Activated T-helper 17 cell treated with anti-CD3 and anti-CD28 coated beads, Interleukin-2, amount 50 U/mL, for 72 hours (primary cell): ENCODE results near the gene MAB21L4. TPM values are rescaled to one million over a fixed set of nuclear protein-coding genes. Genes with fewer than 3 reads are reported as not detected.

ENCODE experiments used
- ATAC-seq: fragments of 150-1000 bp; cut with Tn5 transposase; replicated peaks from 2 replicates; pipeline ENCODE4 v1.10.0; 2021; ENCODE audit warnings: mild to moderate bottlenecking, moderate library complexity
- H3K27ac Mint-ChIP-seq: one replicate; pipeline ENCODE4 v1.8.0; 2022; ENCODE audit warnings: mixed read lengths
- H3K27me3 Mint-ChIP-seq: one replicate; pipeline ENCODE4 v1.8.0; 2022; ENCODE audit warnings: mixed read lengths
- H3K36me3 Mint-ChIP-seq: one replicate; pipeline ENCODE4 v1.8.0; 2022; ENCODE audit warnings: low read depth, mild to moderate bottlenecking, mixed read lengths
- H3K4me1 Mint-ChIP-seq: one replicate; pipeline ENCODE4 v1.8.0; 2022; ENCODE audit warnings: mixed read lengths
- H3K4me3 Mint-ChIP-seq: one replicate; pipeline ENCODE4 v1.8.0; 2022; ENCODE audit warnings: mild to moderate bottlenecking, mixed read lengths
- H3K9me3 Mint-ChIP-seq: one replicate; pipeline ENCODE4 v1.8.0; 2022; ENCODE audit warnings: mixed read lengths
- total RNA-seq, 2 donors: library from RNA; stranded (reverse); gene quantifications; one replicate each; pipeline ENCODE4 v1.2.3, GENCODE V29; 2022

The MAB21L4 gene
- not detected for total RNA-seq

DNA sequence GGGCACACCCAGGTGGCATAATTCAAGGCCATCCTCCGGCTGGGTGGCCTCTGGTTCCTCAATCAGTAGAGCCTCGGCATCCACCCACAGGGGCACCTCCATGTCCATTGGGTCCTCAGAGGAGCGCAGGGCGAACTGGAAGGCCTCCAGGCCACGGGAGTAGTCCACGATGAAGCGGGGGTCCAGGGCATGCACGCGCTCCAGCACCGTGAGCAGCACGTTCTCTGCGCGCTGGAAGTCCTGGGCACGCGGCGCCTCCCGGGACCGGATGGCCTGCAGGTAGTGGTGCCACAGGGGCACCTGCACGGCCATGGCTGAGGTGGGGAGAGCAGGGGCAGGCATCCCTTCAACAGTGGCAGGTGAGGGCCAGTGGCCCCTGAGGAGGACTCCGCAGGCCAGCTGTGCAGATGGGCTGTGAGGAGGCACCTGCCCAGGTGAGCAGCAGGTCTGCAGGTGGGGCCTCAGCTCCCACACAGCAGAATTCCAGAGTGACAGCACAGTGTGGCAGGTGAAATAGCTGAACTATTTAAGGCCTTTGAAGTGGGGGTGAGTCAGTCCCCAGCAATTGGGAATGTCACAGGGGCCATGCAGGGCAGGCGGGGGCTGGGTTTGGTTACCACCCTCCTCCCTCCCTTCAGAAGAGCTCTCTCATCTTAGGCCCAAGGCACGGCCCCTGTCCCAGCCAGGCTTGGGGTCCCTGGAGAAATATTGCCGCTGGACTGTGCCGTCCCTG is at the start of gene MAB21L4:
Gene MAB21L4 (minus strand): TSS at position 501 of the 733 bp plus-strand sequence. CDS start 159 bp downstream, at position 342.
- no peaks in the 10 kb centered on the region for H3K36me3 Mint-ChIP-seq
- no peaks in the 10 kb centered on the region for H3K4me1 Mint-ChIP-seq
- no peak within 1 kb of the TSS for H3K27ac Mint-ChIP-seq
- peaks cover 3% of the 10 kb centered on the region for H3K27me3 Mint-ChIP-seq
- H3K9me3 Mint-ChIP-seq = no peaks in the 10 kb centered on the region
- H3K4me3 Mint-ChIP-seq = no peak within 1 kb of the TSS
- ATAC-seq = no peak

DNA sequence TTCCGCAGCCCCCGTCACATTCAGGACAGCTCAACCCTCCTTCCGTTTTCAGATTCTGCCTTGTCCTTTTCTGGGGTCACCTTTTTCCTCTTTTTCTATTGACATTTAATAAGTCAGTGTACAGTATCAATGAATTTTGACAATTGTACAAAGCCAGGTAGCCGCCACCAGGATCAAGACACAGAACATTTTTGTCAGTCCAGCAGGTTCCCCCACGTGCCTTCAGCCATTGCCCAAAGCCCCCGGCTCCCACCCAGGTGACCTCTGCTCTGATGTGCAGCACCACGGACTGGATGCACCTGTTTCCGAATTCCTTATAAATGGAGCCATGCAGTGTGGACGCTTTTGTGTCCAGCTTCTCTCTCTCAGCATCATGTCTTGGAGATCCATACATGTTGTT is 40.1 kb upstream of the MAB21L4 start:
- no peak for ATAC-seq
- H3K36me3 Mint-ChIP-seq = no peaks in the 10 kb centered on the region
- no peak overlapping the region for H3K4me3 Mint-ChIP-seq
- peaks cover 10% of the 10 kb centered on the region for H3K9me3 Mint-ChIP-seq
- no peaks in the 10 kb centered on the region for H3K4me1 Mint-ChIP-seq
- H3K27ac Mint-ChIP-seq = no peak overlapping the region
- H3K27me3 Mint-ChIP-seq = peaks cover 23% of the 10 kb centered on the region

DNA sequence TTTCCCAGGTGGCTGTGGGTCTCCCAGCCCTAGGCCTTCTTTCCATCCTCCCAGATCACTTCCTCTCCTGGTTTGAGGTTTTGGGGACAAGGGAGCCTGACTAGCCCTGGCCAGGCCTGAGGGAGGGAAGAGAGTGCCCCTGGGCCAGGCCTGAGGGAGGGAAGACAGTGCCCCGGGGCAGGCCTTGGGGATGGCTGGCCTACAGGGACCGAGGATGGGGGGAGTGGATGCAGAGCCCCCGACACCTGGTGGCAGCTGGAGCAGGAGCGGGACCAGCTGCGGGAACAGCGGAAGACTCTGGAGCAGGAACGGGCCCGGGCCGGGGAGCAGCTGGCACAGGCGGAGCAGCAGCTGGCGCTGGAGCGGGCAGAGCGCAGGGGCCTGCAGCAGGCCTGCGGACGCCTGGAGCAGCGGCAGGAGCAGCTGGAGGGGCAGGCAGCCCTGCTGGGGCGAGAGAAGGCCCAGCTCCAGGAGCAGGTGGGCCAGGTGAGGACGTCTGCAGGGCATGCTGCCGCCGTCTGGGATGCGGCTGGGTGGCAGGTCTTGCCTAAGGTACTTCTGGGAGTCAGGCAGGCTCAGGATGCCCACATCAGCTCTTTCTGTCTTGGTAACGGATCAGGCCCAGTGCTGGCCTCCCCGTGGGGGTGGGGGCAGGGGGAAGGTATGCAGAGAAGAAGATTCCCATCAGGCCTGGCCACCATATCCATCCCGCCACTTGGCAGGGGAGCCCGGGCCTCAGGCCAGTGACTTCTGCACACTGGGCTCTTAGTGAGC is 39.3 kb upstream of the MAB21L4 start:
- Mint-ChIP-seq H3K4me1 (no peaks in the 10 kb centered on the region), H3K4me3 (no peak overlapping the region), H3K27me3 (peaks cover 16% of the 10 kb centered on the region), H3K27ac (no peak overlapping the region), H3K36me3 (no peaks in the 10 kb centered on the region), H3K9me3 (peaks cover 10% of the 10 kb centered on the region)
- no peak for ATAC-seq

DNA sequence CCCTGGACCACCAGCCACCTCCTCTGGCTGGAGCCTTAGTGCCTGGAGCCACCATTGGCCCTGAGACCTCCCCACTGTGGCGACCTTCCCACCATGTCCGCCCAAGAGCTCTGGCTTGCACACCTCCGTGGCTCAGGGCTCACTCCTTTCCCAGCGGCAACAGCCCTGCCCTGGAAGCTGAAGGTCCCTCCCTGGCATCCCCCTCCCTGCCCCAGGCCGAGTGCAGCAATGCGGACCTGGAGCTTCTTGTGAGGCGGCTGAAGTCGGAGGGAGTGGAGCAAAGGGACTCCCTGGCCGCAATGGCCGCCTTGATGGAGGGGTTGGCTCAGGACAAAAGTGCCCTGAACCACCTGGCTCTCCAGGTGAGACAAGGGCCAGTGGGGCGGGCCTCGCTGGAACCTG is 38.7 kb upstream of the MAB21L4 start:
- no peak for ATAC-seq
- H3K27ac Mint-ChIP-seq = no peak overlapping the region
- peaks cover 14% of the 10 kb centered on the region for H3K27me3 Mint-ChIP-seq
- H3K9me3 Mint-ChIP-seq = peaks cover 10% of the 10 kb centered on the region
- H3K4me3 Mint-ChIP-seq = no peak overlapping the region
- no peaks in the 10 kb centered on the region for H3K36me3 Mint-ChIP-seq
- H3K4me1 Mint-ChIP-seq = no peaks in the 10 kb centered on the region

DNA sequence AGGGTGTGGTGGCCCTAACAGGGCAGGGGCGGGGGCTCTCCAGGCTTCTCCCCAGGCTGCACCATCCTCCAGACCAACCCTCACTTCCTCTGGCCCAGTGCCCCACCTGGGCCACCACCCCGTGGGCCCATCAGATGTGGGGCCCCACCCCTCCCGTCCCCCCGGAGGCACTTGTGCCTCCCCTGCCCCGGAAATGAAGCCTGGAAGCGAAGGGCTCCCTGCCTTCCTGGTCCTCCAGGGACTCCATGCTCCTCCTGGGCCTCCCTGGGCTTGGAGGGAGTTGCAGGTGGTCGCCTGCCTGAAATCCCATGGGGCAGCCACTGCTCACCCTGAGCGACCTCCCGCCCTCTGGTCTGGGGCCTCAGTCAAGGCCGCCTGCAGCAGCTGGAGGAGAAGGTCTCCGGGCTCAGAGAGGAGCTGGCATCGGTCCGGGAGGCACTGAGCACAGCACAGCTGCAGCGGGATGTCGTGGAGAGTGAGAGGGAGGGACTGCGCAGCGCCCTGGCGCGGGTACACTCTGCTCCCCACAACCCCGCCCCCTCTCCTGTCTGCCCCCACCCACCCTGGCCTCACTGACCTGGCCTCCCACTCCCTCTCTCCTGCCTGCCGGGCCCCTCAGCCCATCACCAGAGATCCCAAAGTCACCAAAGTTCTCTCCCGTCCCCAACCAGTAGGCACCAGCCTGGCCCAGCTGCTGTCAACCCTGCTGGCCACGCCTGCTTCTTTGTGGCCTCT is 38.2 kb upstream of the MAB21L4 start:
- no peak overlapping the region for H3K4me3 Mint-ChIP-seq
- peaks cover 10% of the 10 kb centered on the region for H3K9me3 Mint-ChIP-seq
- no peaks in the 10 kb centered on the region for H3K36me3 Mint-ChIP-seq
- no peaks in the 10 kb centered on the region for H3K4me1 Mint-ChIP-seq
- no peak overlapping the region for H3K27ac Mint-ChIP-seq
- no peak for ATAC-seq
- H3K27me3 Mint-ChIP-seq = peaks cover 11% of the 10 kb centered on the region

DNA sequence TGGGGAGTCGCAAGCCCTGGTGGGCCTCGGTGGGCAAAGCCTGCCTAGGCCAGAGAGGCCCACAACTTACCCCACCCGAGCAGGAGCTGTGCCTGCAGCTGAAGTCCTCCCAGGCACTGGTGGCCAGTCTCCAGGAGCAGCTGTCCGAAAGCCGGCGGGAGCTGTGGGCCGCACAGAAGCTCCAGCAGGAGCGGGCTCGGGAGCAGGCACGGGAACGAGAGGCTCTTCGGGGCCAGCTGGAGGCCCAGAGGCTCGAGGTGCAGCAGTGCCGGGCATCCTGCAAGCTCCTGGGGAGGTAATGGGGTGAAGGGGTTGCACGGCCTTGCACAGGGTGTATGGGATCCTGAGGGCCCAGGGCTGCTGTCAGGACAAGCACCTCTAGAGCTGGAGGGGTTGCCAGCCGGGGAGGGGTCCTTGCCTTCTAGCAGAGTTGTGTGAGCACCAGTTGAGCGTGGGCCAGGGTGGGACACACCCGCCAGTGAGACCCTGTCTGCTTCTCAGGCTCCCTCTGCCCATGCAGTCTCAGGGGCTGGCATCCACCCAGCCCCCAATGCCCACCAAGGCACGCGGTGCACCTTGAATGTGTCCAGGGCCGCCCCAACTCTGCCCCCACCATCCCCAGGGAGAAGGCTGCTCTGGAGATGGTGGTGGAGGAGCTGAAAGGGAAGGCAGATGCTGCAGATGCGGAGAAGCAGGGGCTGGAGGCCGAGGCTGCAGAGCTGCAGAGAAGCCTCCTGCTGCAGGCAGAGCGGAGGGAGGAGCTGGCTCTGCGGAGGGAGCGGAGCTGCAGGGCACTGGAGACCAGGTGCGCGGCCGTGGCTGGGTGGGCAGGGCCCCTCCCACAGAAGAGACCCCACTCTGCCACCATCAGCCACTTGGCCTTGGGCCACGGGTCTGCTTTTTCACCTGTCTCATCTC is 37.4 kb upstream of the MAB21L4 start:
- Mint-ChIP-seq H3K27me3 (peaks cover 11% of the 10 kb centered on the region), H3K4me3 (no peak overlapping the region), H3K4me1 (no peaks in the 10 kb centered on the region), H3K27ac (no peak overlapping the region), H3K36me3 (no peaks in the 10 kb centered on the region), H3K9me3 (peaks cover 10% of the 10 kb centered on the region)
- no peak for ATAC-seq

DNA sequence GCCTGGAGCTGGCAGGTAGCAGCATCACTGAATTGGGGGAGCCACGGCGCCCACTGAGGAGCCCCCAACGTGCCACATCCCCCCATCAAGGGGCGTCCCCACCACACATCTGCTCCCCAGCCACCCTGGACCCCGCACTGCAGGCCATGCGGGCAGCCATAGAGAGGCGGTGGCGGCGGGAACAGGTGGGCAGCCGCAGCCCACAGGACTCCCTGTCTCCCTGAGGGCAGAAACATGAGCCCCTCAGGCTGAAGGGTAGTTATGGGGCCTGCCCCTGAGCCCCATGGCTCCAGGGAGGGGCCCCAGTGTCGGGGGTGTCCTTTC is 36.7 kb upstream of the MAB21L4 start:
- Mint-ChIP-seq H3K27ac (no peak overlapping the region), H3K9me3 (peaks cover 10% of the 10 kb centered on the region), H3K27me3 (peaks cover 8% of the 10 kb centered on the region), H3K36me3 (no peaks in the 10 kb centered on the region), H3K4me3 (no peak overlapping the region), H3K4me1 (no peaks in the 10 kb centered on the region)
- no peak for ATAC-seq

DNA sequence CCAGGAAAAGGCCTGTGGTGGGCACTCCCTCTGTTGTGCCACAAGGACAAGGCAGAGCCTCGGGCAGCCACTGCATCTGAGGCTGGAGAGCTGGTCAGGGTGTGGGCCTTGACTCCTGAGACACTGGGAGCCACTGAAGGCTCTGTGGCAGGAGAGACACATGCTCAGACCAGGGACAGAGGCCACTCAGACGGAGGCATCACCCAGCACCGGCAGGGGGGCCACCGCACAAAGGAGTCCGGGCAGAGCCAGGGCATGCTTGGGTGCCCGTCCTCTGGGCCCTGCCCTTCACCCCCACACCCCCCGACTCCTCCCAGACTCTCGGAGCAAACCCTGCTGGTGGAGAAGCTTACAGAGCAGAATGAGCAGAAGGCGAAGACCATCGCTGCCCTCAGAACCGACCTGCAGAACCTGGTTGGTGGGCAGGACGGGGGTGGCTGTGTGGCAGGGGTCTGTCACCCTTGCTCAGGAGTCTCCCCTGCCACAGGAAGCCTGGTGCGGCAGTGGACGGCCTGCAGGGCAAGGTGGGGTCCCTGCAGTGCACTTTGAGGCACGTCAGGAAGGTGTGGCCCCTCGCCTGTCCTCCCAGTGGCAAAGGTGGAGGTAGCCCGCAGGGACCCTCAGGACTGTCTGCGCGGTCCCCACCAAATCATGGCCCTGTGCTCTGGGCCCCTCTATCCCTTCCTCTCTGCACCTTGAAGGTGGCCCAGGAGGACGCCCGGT is 36.2 kb upstream of the MAB21L4 start:
- H3K4me1 Mint-ChIP-seq = no peaks in the 10 kb centered on the region
- H3K27me3 Mint-ChIP-seq = peaks cover 7% of the 10 kb centered on the region
- peaks cover 10% of the 10 kb centered on the region for H3K9me3 Mint-ChIP-seq
- H3K27ac Mint-ChIP-seq = no peak overlapping the region
- ATAC-seq = no peak
- no peak overlapping the region for H3K4me3 Mint-ChIP-seq
- H3K36me3 Mint-ChIP-seq = no peaks in the 10 kb centered on the region

DNA sequence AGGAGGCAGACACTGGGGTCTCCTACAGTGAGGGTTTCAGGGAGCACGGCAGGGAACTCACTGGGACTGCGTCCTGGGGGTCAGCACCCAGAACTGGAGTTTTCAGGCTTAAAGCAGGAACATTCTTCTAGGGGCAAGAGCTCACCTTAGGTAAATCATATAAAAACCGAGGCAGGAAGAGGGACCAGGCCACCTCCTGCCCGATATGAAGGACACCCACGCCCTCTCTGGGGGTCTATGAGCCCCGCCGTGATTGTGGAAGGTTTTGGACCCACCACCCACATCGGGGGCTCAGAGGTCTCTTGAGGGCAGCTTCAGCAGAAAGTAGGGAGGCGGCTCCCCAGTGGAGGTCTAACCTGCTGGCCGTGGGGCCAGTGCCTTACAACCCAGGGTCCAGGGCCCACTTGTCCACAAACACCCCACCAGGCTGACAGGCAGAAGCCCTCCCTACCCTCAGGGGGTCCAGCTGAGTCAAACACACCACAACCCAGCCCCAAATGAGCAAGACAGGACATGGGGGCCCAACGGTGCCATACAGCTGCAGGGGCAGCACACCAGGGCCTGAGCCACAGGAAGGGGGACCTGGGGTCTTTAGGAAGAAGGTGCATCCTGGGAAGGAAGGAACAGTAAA is 35.5 kb upstream of the MAB21L4 start:
- H3K27ac Mint-ChIP-seq = no peak overlapping the region
- H3K27me3 Mint-ChIP-seq = peaks cover 4% of the 10 kb centered on the region
- H3K36me3 Mint-ChIP-seq = no peaks in the 10 kb centered on the region
- no peak for ATAC-seq
- H3K4me3 Mint-ChIP-seq = no peak overlapping the region
- H3K9me3 Mint-ChIP-seq = peaks cover 6% of the 10 kb centered on the region
- no peaks in the 10 kb centered on the region for H3K4me1 Mint-ChIP-seq

DNA sequence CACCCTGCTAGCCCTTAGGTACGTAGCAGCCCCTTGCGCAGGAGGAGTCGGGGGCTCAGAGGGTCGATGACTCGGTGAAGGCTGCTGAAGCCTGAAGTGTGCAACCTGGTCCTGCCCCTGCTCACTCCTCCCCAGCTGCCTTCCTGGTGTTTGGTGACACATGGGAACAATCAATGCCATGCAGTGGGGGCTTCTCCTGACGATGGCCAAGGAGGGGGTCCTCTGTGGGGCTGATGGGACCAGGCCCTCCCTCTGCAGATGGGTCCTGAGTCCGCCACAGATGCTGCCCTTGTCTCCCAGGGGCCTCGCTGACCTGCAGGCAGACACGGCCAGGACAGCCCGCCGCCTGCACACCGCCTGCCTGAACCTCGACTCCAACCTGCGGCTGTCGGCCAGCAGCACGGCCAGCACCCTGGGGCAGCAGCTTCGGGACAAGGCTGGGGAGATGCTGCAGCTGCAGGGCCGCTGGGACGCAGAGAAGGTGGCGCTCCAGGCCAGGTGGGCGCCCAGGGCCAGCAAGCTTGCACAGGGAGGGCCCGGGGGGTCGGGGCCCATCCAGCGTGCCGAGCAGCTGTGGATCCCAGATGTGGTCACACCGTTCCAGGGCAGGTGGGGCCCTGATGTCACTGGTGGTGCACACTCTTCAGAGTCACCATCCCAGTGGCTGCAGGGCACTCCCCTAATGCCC is 34.8 kb upstream of the MAB21L4 start:
- Mint-ChIP-seq H3K9me3 (no peaks in the 10 kb centered on the region), H3K27ac (no peak overlapping the region), H3K36me3 (no peaks in the 10 kb centered on the region), H3K4me3 (no peak overlapping the region), H3K4me1 (no peaks in the 10 kb centered on the region), H3K27me3 (no peaks in the 10 kb centered on the region)
- no peak for ATAC-seq

DNA sequence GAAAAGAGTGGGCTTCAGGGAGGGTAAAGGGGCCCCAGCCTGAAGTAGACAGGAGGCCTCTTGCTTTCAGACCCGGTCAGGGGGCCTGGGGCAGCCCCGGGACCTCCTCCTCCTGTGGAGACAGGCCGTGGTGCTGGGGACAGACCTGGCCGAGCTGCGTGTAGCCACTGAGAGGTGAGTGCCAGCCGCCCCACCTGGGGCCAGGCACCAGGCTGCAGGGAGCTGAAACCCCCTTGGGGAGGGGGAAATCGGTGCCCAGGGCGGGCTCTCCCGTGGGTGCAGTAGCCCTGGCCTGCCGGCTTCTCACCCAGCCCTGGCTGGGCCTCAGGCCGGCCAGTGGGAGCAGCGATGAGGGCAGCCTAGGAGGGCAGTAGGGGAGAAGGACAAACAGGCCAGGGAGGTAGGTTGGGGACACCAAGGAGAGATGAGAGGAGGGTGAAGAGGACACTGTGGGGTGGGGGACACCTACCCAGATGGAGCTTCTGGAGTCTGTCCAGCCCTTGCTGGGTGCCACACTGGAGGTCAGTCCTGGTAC is 34.2 kb upstream of the MAB21L4 start:
- Mint-ChIP-seq H3K27me3 (no peaks in the 10 kb centered on the region), H3K4me1 (no peaks in the 10 kb centered on the region), H3K9me3 (no peaks in the 10 kb centered on the region), H3K27ac (no peak overlapping the region), H3K36me3 (no peaks in the 10 kb centered on the region), H3K4me3 (no peak overlapping the region)
- ATAC-seq = no peak

DNA sequence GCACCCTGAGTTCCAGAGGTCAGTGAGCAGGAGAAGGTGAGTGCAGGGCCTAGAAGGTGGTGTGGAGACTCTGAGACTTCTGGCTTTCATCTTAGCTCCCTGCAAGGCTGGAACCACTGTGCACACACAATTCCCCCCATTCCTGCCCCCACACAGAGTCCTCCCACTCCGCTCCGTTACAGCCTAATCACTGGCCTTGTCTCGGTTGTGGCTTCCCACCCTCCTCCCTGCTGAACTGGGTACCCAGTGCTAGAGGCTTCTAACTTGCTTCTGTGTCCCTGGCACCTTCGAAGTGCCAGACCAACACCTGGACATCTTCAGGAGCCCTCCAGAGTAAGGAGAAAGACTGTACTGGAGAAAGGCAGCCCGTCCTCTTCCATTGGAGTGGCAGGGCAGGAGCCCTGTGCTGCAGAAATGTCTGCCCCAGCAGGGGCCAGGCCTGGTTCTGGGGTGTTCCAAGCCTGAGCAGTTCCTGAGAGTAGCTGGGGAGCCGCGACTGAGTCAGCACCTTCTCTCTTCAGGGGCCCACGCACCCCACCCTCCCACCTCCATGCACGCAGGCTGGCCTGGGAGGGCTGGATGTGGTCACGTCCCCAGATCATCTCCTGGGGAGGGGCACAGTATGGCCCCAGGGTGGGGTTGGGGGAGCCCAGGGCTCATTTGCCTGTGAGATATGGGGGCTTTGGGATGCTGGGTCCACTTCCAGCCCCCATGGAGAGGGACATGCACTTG is 33.6 kb upstream of the MAB21L4 start:
- Mint-ChIP-seq H3K27ac (no peak overlapping the region), H3K4me1 (no peaks in the 10 kb centered on the region), H3K36me3 (no peaks in the 10 kb centered on the region), H3K27me3 (no peaks in the 10 kb centered on the region), H3K4me3 (no peak overlapping the region), H3K9me3 (no peaks in the 10 kb centered on the region)
- no peak for ATAC-seq
